Astrocyte (in vitro differentiated cells and primary cell): Measurements from ENCODE around the gene GAS2L1. TPM values are rescaled to one million over a fixed set of nuclear protein-coding genes. Genes with fewer than 3 reads are reported as not detected.
"Not testable (repeated sequence)": the region's sequence is repeated elsewhere in the genome, so short reads cannot be mapped to it uniquely, and the experiment has no call there.

Source experiments
- DNase-seq: peaks from one replicate; pipeline ENCODE4 v3.0.0-alpha.2; 2010; ENCODE audit warnings: low read depth
- FAIRE-seq: peaks from 2 replicates; lab custom pipeline; 2011; peaks lifted over from hg19 to GRCh38; lab: Jason Lieb, UNC
- H2AFZ ChIP-seq: 2 replicates; pipeline ENCODE4 v1.6.0; 2012; ENCODE audit warnings: low read depth, low read length, inconsistent platforms
- H3K27ac ChIP-seq: 2 replicates; pipeline ENCODE4 v1.5.1; 2011; ENCODE audit warnings: low read depth, low read length, inconsistent platforms
- H3K27me3 ChIP-seq: 2 replicates; pipeline ENCODE4 v1.6.0; 2011; ENCODE audit warnings: low read length, inconsistent platforms; ENCODE audit not compliant: insufficient read depth
- H3K36me3 ChIP-seq: 2 replicates; pipeline ENCODE4 v1.5.1; 2011; ENCODE audit warnings: low read length, inconsistent platforms; ENCODE audit not compliant: insufficient read depth
- H3K4me1 ChIP-seq: 2 replicates; pipeline ENCODE4 v1.5.1; 2011; ENCODE audit warnings: low read length, inconsistent platforms; ENCODE audit not compliant: insufficient read depth
- H3K4me2 ChIP-seq: 2 replicates; pipeline ENCODE4 v1.6.0; 2012; ENCODE audit warnings: low read length, inconsistent platforms
- H3K4me3 ChIP-seq: 2 replicates; pipeline ENCODE4 v1.5.1; 2011; ENCODE audit warnings: low read depth, mild to moderate bottlenecking, low read length, inconsistent platforms; ENCODE audit not compliant: insufficient read depth
- H3K79me2 ChIP-seq: 2 replicates; pipeline ENCODE4 v1.6.0; 2012; ENCODE audit warnings: mild to moderate bottlenecking, low read length, inconsistent platforms; ENCODE audit not compliant: insufficient read depth
- H3K9ac ChIP-seq: 2 replicates; pipeline ENCODE4 v1.6.0; 2012; ENCODE audit warnings: mild to moderate bottlenecking, low read length, inconsistent platforms
- H3K9me3 ChIP-seq: 2 replicates; pipeline ENCODE4 v1.5.1; 2012; ENCODE audit warnings: low read depth, mild to moderate bottlenecking, low read length, inconsistent platforms; ENCODE audit not compliant: insufficient read depth
- H4K20me1 ChIP-seq: 2 replicates; pipeline ENCODE4 v1.6.0; 2012; ENCODE audit warnings: low read length, inconsistent platforms; ENCODE audit not compliant: insufficient read depth
- H3K27ac Mint-ChIP-seq: one replicate; pipeline ENCODE4 v1.8.0; 2021; ENCODE audit warnings: mild to moderate bottlenecking, mixed read lengths; ENCODE audit not compliant: unreplicated experiment
- H3K27me3 Mint-ChIP-seq: one replicate; pipeline ENCODE4 v1.8.0; 2021; ENCODE audit warnings: low read depth, mixed read lengths; ENCODE audit not compliant: unreplicated experiment
- H3K36me3 Mint-ChIP-seq: one replicate; pipeline ENCODE4 v1.8.0; 2021; ENCODE audit warnings: low read depth, mixed read lengths; ENCODE audit not compliant: unreplicated experiment
- H3K4me1 Mint-ChIP-seq: one replicate; pipeline ENCODE4 v1.8.0; 2021; ENCODE audit warnings: low read depth, mixed read lengths; ENCODE audit not compliant: unreplicated experiment
- H3K4me3 Mint-ChIP-seq: one replicate; pipeline ENCODE4 v1.8.0; 2021; ENCODE audit warnings: mild to moderate bottlenecking, moderate library complexity, mixed read lengths; ENCODE audit not compliant: unreplicated experiment
- H3K9me3 Mint-ChIP-seq: one replicate; pipeline ENCODE4 v1.8.0; 2021; ENCODE audit warnings: mild to moderate bottlenecking, mixed read lengths; ENCODE audit not compliant: unreplicated experiment
- CTCF ChIP-seq: IDR thresholded peaks from 2 replicates; pipeline ENCODE4 v1.5.1; 2011; ENCODE audit warnings: low read depth, mild to moderate bottlenecking, inconsistent platforms, low read length, moderate library complexity; ENCODE audit not compliant: insufficient read depth
- EZH2 ChIP-seq: IDR thresholded peaks from 2 replicates; pipeline ENCODE4 v1.6.1; 2012; ENCODE audit warnings: mild to moderate bottlenecking, low read length, inconsistent platforms; ENCODE audit not compliant: insufficient read depth
- total RNA-seq: library from RNA; stranded (reverse); gene quantifications from 2 replicates; pipeline ENCODE4 v1.2.1, GENCODE V29; 2021

GAS2L1 gene
- total RNA-seq, 1 donor from 2014 or later: 24.3 TPM

GRCh38 chr22:29344137-29344536, 37.7 kb downstream of the GAS2L1 start:
- no peaks in the 10 kb centered on the region for H3K27me3 ChIP-seq
- no peaks in the 10 kb centered on the region for H3K79me2 ChIP-seq
- TF ChIP-seq CTCF (no peak), EZH2 (no peak)
- H3K4me2 ChIP-seq: peak overlapping the region; percentile 42
- peaks cover 27% of the 10 kb centered on the region for H4K20me1 ChIP-seq
- no peaks in the 10 kb centered on the region for H3K9me3 ChIP-seq
- peaks cover 21% of the 10 kb centered on the region for H3K4me1 ChIP-seq
- peaks cover 31% of the 10 kb centered on the region for H3K36me3 ChIP-seq
- no peak overlapping the region for H3K4me3 Mint-ChIP-seq
- H3K4me1 Mint-ChIP-seq: peaks cover 5% of the 10 kb centered on the region
- no peak overlapping the region for H3K4me3 ChIP-seq
- H3K27ac ChIP-seq: peak overlapping the region; percentile 66
- H3K27ac Mint-ChIP-seq: peak overlapping the region; percentile 55
- H2AFZ ChIP-seq: no peak overlapping the region
- no peaks in the 10 kb centered on the region for H3K27me3 Mint-ChIP-seq
- FAIRE-seq (peak; percentile 98), DNase-seq (peak; percentile 97)
- H3K9ac ChIP-seq: peak overlapping the region; percentile 48
- H3K36me3 Mint-ChIP-seq: peaks cover 25% of the 10 kb centered on the region
- H3K9me3 Mint-ChIP-seq: no peaks in the 10 kb centered on the region

- peaks cover 31% of the 10 kb centered on the region for H3K36me3 ChIP-seq
- H3K36me3 Mint-ChIP-seq: peaks cover 24% of the 10 kb centered on the region
- peaks cover 22% of the 10 kb centered on the region for H4K20me1 ChIP-seq
- DNase-seq, H3K27me3 Mint-ChIP-seq, H3K4me1 Mint-ChIP-seq, H2AFZ ChIP-seq, FAIRE-seq, H3K9me3 Mint-ChIP-seq, H3K27me3 ChIP-seq, H3K79me2 ChIP-seq, H3K9ac ChIP-seq, H3K9me3 ChIP-seq, H3K4me3 Mint-ChIP-seq, H3K4me3 ChIP-seq: not testable (repeated sequence)
- H3K27ac ChIP-seq: peak overlapping the region; percentile 24
- H3K4me1 ChIP-seq: peaks cover 21% of the 10 kb centered on the region
- H3K27ac Mint-ChIP-seq: peak overlapping the region; percentile 44
- H3K4me2 ChIP-seq: peak overlapping the region; percentile 42
Measured at GRCh38 chr22:29344889-29345288, 38.4 kb downstream of the GAS2L1 start.

GRCh38 chr22:29345932-29346331, 39.5 kb downstream of the GAS2L1 start:
- Mint-ChIP-seq H3K27me3 (no peaks in the 10 kb centered on the region), H3K27ac (no peak overlapping the region), H3K4me3 (no peak overlapping the region), H3K9me3 (no peaks in the 10 kb centered on the region), H3K36me3 (peaks cover 30% of the 10 kb centered on the region), H3K4me1 (peaks cover 5% of the 10 kb centered on the region)
- Histone ChIP-seq H3K27me3 (no peaks in the 10 kb centered on the region), H3K27ac (no peak overlapping the region), H3K9ac (no peak overlapping the region), H4K20me1 (peaks cover 17% of the 10 kb centered on the region), H3K4me2 (no peak overlapping the region), H3K9me3 (no peaks in the 10 kb centered on the region), H3K79me2 (no peaks in the 10 kb centered on the region), H3K4me3 (no peak overlapping the region), H3K4me1 (peaks cover 21% of the 10 kb centered on the region), H3K36me3 (peaks cover 28% of the 10 kb centered on the region), H2AFZ (no peak overlapping the region)
- no peak for TF ChIP-seq EZH2
- TF ChIP-seq CTCF: no peak
- DNase-seq (no peak), FAIRE-seq (no peak)
